GM12878 (cell line): Measurements from ENCODE around the gene MAGI2. TPM values are rescaled to one million over a fixed set of nuclear protein-coding genes. Genes with fewer than 3 reads are reported as not detected.

Experiments used
- ATAC-seq: fragments of 200-7000 bp; cut with Tn5 transposase; 3 replicates; pipeline ENCODE4 v1.9.1; 2020; ENCODE audit warnings: mild to moderate bottlenecking, moderate library complexity
- BruUV-seq: library from RNA; stranded (reverse); fragments of 400-500 nt; replicated peaks from 2 replicates; lab custom pipeline; 2021; lab: Mats Ljungman, UMichigan
- CTCF ChIA-PET: fragments of 300-600 bp; sonication (Branson Sonifier 250); formaldehyde crosslinking; extraction: SDS; loops from one replicate; lab custom pipeline; 2021; ENCODE audit warnings: inconsistent platforms; lab: Yijun Ruan, JAX
- POLR2A ChIA-PET: fragments of 350-600 bp; formaldehyde crosslinking; extraction: SDS; loops from one replicate; lab custom pipeline; 2021; ENCODE audit warnings: inconsistent platforms; lab: Charles Lee
- RAD21 ChIA-PET: fragments of 300-600 bp; sonication (Branson Sonifier 250); formaldehyde crosslinking; loops from one replicate; lab custom pipeline; 2023; ENCODE audit warnings: antibody characterized with exemption; ENCODE audit not compliant: unreplicated experiment; lab: Charles Lee
- SMC1A ChIA-PET: fragments of 300-600 bp; sonication (Branson Sonifier 250); formaldehyde crosslinking; loops from one replicate; lab custom pipeline; 2023; ENCODE audit not compliant: unreplicated experiment, uncharacterized antibody; lab: Charles Lee
- DNase-seq: peaks from one replicate; pipeline ENCODE4 v3.0.0-alpha.2; 2011; ENCODE audit warnings: low read depth, low spot score
- FAIRE-seq: peaks from 3 replicates; lab custom pipeline; 2011; peaks lifted over from hg19 to GRCh38; lab: Jason Lieb, UNC
- H2AFZ ChIP-seq: 2 replicates; pipeline ENCODE4 v1.6.0; 2011; ENCODE audit warnings: low read depth, low read length, control low read depth; ENCODE audit not compliant: control insufficient read depth
- H3K27ac ChIP-seq: 2 replicates; pipeline ENCODE4 v1.5.1; 2011; ENCODE audit warnings: control low read depth; ENCODE audit not compliant: control insufficient read depth, insufficient read depth
- H3K27me3 ChIP-seq, 2 experiments: replicated peaks in 1 of 2; 2 replicates each; pipeline versions ENCODE4 v1.6.0 to v1.6.1; 2011; ENCODE audit warnings: low read length in 1 of 2; ENCODE audit not compliant: control insufficient read depth in 2 of 2, insufficient read depth in 2 of 2
- H3K36me3 ChIP-seq, 2 experiments: 2 replicates each; pipeline ENCODE4 v1.5.1; 2011; ENCODE audit warnings: low read length in 1 of 2; ENCODE audit not compliant: control insufficient read depth in 2 of 2, insufficient read depth in 2 of 2
- H3K4me1 ChIP-seq: 2 replicates; pipeline ENCODE4 v1.6.1; 2011; ENCODE audit warnings: mild to moderate bottlenecking, low read length, moderate library complexity, mixed read lengths; ENCODE audit not compliant: control insufficient read depth, insufficient read depth
- H3K4me2 ChIP-seq: 2 replicates; pipeline ENCODE4 v1.6.0; 2011; ENCODE audit warnings: control low read depth; ENCODE audit not compliant: control insufficient read depth, insufficient read depth
- H3K4me3 ChIP-seq: fragments of 200-600 bp; sonication (generic); 2 replicates; pipeline ENCODE4 v1.5.1; 2016
- H3K79me2 ChIP-seq: 2 replicates; pipeline ENCODE4 v1.6.0; 2011; ENCODE audit warnings: low read length; ENCODE audit not compliant: control insufficient read depth, insufficient read depth
- H3K9ac ChIP-seq: 2 replicates; pipeline ENCODE4 v1.8.0; 2011; ENCODE audit warnings: low read length, control low read depth, mixed read lengths; ENCODE audit not compliant: control insufficient read depth, insufficient read depth
- H3K9me3 ChIP-seq: replicated peaks from 3 replicates; pipeline ENCODE4 v1.5.1; 2011; ENCODE audit warnings: mild to moderate bottlenecking, low read length; ENCODE audit not compliant: control insufficient read depth, insufficient read depth
- H4K20me1 ChIP-seq: 2 replicates; pipeline ENCODE4 v1.6.0; 2011; ENCODE audit not compliant: control insufficient read depth, insufficient read depth
- CBX5 ChIP-seq: sonication (generic); IDR thresholded peaks from 2 replicates; pipeline ENCODE4 v1.6.1; 2016; ENCODE audit warnings: low read depth, moderate library complexity, mild to moderate bottlenecking, inconsistent platforms
- CEBPZ ChIP-seq: fragments of 150-350 bp; IDR thresholded peaks from 2 replicates; pipeline ENCODE4 v1.6.1; 2016; ENCODE audit warnings: low read depth, low read length
- GABPA ChIP-seq: IDR thresholded peaks from 2 replicates; pipeline ENCODE4 v1.6.1; 2014; ENCODE audit warnings: antibody characterized with exemption, low read depth, mild to moderate bottlenecking, inconsistent platforms
- HDAC6 ChIP-seq: fragments of 200-600 bp; sonication (generic); IDR thresholded peaks from one replicate; pipeline ENCODE4 v1.8.0; 2017; ENCODE audit warnings: antibody characterized with exemption; ENCODE audit not compliant: unreplicated experiment
- MYC ChIP-seq: IDR thresholded peaks from 2 replicates; pipeline ENCODE4 v1.6.1; 2011; ENCODE audit warnings: mild to moderate bottlenecking, low read length, moderate library complexity, inconsistent platforms; ENCODE audit not compliant: insufficient read depth, insufficient replicate concordance, insufficient read length, severe bottlenecking
- PML ChIP-seq: IDR thresholded peaks from 2 replicates; pipeline ENCODE4 v1.6.1; 2012; ENCODE audit warnings: low read length, inconsistent platforms
- POU2F2 ChIP-seq: IDR thresholded peaks from 3 replicates; pipeline ENCODE4 v1.6.1; 2011; ENCODE audit warnings: low read depth, mild to moderate bottlenecking, low read length, borderline replicate concordance
- STAT3 ChIP-seq: IDR thresholded peaks from 2 replicates; pipeline ENCODE4 v1.6.1; 2011; ENCODE audit warnings: low read depth, low read length, improper control_type of control experiment
- YBX1 ChIP-seq: fragments of 450-650 bp; IDR thresholded peaks from 2 replicates; pipeline ENCODE4 v1.6.1; 2016; ENCODE audit warnings: antibody characterized with exemption
- whole genome bisulfite sequencing: methylation state at CpG from one replicate; pipeline ENCODE4 v1.1.6; 2016; ENCODE audit warnings: low lambda C conversion rate; ENCODE audit not compliant: insufficient replicate concordance, insufficient coverage; ENCODE audit errors: missing lambda C conversion rate; 5-methylcytosine and 5-hydroxymethylcytosine counted together
- in situ Hi-C: fragments of 300-500 bp; cut with MboI; formaldehyde crosslinking; loops from 9 replicates; pipeline ENCODE4 v1.14.3; 2018; ENCODE audit warnings: mixed read lengths
- intact Hi-C: fragments of 100-400 bp; cut with micrococcal nuclease; formaldehyde crosslinking; loops from one replicate; pipeline ENCODE4 v1.14.2; 2022; ENCODE audit not compliant: unreplicated experiment
- polyA plus RNA-seq, 11 experiments: library from polyadenylated mRNA; depleted of rRNA in 4 of 11; unstranded in 6 of 11; stranded (reverse) in 5 of 11; fragments of >200 nt; fragmentation: Nextera tagmentation in 4 of 11; fragmentation: Illumina TruSeq in 1 of 11; extraction: Ambion mirVana in 4 of 11; extraction: Trizol in 1 of 11; gene quantifications; 1 replicate in 1 of 11; 2 replicates in 10 of 11; pipeline versions ENCODE4 v1.2.1 to v1.2.3, GENCODE V29; 2011 to 2016; ENCODE audit warnings: inconsistent platforms in 2 of 11, missing spikeins in 2 of 11, low read depth in 1 of 11
- total RNA-seq, 4 experiments: library from RNA; depleted of rRNA in 3 of 4; stranded (reverse); fragments of >200 nt in 3 of 4; fragmentation: Illumina TruSeq in 1 of 4; extraction: Trizol in 1 of 4; gene quantifications; 2 replicates each; pipeline versions ENCODE4 v1.2.1 to v1.2.3, GENCODE V29; 2013 to 2021

MAGI2 gene
- total and polyA plus RNA-seq, 10 of the 15 experiments (the other 5 are each of a cell fraction or from before 2014, with no cell fraction given) = 0.01 to 0.31 (median 0.05) TPM; not detected in 2

GRCh38 chr7:78207269-78207668 is 1246.2 kb downstream of the MAGI2 start (continued):
- TF ChIP-seq POU2F2 (no peak), PML (no peak), YBX1 (no peak), CBX5 (no peak), MYC (no peak), STAT3 (no peak), HDAC6 (no peak)

GRCh38 chr7:78206769-78207168 is 1246.7 kb downstream of the MAGI2 start:
- H3K9me3 ChIP-seq = no peaks in the 10 kb centered on the region
- DNase-seq (no peak), FAIRE-seq (no peak), ATAC-seq (no peak)
- BruUV-seq = no TSS peak
- ChIA-PET SMC1A (interaction anchor here (1.8 kb wide), 1 partner anchor 19 kb away, joined by 4 read pairs; no protein-coding TSS in a partner anchor), CTCF (no interaction called here), RAD21 (no interaction called here), POLR2A (no interaction called here)
- TF ChIP-seq GABPA = no peak
- TF ChIP-seq CEBPZ = no peak
- WGBS = 2% methylated on average over 2 of the region's 2 CpGs
- no peak overlapping the region for H3K4me2 ChIP-seq
- no peak overlapping the region for H2AFZ ChIP-seq
- H3K27ac ChIP-seq = no peak overlapping the region
- no peaks in the 10 kb centered on the region for H3K4me1 ChIP-seq
- in situ Hi-C loops (no loop called here), intact Hi-C loops (no loop called here)
- H3K79me2 ChIP-seq = no peaks in the 10 kb centered on the region
- no peaks in the 10 kb centered on the region for H3K36me3 ChIP-seq
- no peak overlapping the region for H3K9ac ChIP-seq
- no peaks in the 10 kb centered on the region for H4K20me1 ChIP-seq
- no peaks in the 10 kb centered on the region for H3K27me3 ChIP-seq
- H3K4me3 ChIP-seq = no peak overlapping the region
